Activated T-cell treated with anti-CD3 and anti-CD28 coated beads, Interleukin-2, amount 50 U/mL, for 72 hours (primary cell): Measurements from ENCODE around the gene RCSD1. TPM values are rescaled to one million over a fixed set of nuclear protein-coding genes. Genes with fewer than 3 reads are reported as not detected.

Source experiments
- ATAC-seq, 2 donors: fragments of 150-1000 bp; cut with Tn5 transposase; replicated peaks in 1 of 2; 2 replicates each; pipeline ENCODE4 v1.10.0; 2021; ENCODE audit warnings: moderate library complexity in 2 of 2, mild to moderate bottlenecking in 1 of 2
- DNase-seq, 2 donors: peaks; one replicate each; pipeline ENCODE4 v3.0.0; 2021 to 2022; ENCODE audit warnings: mixed read lengths in 1 of 2
- H3K27ac Mint-ChIP-seq: one replicate; pipeline ENCODE4 v1.8.0; 2022; ENCODE audit warnings: mild to moderate bottlenecking, moderate library complexity, mixed read lengths
- H3K27me3 Mint-ChIP-seq: one replicate; pipeline ENCODE4 v1.8.0; 2022; ENCODE audit warnings: low read depth, mixed read lengths
- H3K36me3 Mint-ChIP-seq, 2 donors: one replicate each; pipeline ENCODE4 v1.8.0; 2022; ENCODE audit warnings: mixed read lengths in 2 of 2, mild to moderate bottlenecking in 1 of 2; ENCODE audit not compliant: insufficient read depth in 2 of 2
- H3K4me1 Mint-ChIP-seq: one replicate; pipeline ENCODE4 v1.8.0; 2022; ENCODE audit warnings: low read depth, mixed read lengths
- H3K4me3 Mint-ChIP-seq, 2 donors: one replicate each; pipeline ENCODE4 v1.8.0; 2022; ENCODE audit warnings: mild to moderate bottlenecking in 2 of 2, mixed read lengths in 2 of 2, moderate library complexity in 2 of 2
- H3K9me3 Mint-ChIP-seq, 2 donors: one replicate each; pipeline ENCODE4 v1.8.0; 2022; ENCODE audit warnings: mixed read lengths in 2 of 2
- total RNA-seq, 2 donors: library from RNA; stranded (reverse); gene quantifications; one replicate each; pipeline ENCODE4 v1.2.3, GENCODE V29; 2022

The RCSD1 gene
- total RNA-seq, 2 donors from 2014 or later, result 62.0 to 69.5 TPM

DNA sequence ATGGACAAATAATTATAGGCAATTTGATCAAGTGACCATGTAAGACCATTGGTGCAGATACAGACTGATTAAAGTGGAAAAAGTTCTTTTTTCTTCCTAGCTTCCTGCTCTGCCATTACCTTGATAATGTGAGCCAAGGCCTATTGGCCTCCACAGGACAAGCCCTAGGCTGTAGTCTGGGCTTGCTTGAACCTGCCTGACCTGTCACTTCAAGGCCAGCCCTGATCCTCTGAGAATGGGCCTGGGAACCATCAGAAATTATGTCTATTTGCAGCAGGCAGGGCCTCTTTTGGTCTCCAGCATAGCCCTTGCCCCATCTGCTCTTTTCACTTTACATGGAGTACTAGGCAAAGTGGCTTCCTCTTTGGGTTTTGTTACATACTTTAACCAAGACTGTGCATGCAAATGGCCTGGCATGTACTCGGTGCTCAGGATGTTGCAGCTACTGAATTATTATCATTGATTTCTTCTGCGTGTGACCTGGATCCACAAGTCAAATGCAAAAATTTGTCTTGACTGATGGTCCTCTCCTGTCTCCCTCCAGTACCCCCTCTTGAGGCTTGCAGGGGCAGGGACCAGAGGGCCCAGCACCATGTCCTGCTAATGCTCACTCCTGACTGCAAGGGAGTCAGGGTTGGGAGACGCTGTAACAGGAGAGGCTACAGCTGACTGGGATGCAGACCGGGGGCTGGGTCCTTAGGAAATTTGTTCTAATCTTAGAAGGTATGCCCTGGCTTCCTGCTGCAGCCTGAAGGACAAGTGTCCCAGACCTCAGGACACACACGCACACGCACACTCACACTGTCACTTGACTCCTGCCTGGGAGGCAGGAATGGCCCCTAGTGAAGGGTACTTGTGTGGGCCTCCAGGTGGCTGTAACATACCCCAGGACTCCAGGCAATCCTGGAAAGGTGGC is 39.4 kb downstream of the RCSD1 start:
- DNase-seq (no peak), ATAC-seq (no peak)
- Mint-ChIP-seq H3K4me3 (no peak overlapping the region), H3K4me1 (peaks cover 75% of the 10 kb centered on the region), H3K27ac (no peak overlapping the region), H3K27me3 (no peaks in the 10 kb centered on the region), H3K36me3 (peaks cover 6 to 24% of the 10 kb centered on the region in 2 donors), H3K9me3 (no peaks in the 10 kb centered on the region)

DNA sequence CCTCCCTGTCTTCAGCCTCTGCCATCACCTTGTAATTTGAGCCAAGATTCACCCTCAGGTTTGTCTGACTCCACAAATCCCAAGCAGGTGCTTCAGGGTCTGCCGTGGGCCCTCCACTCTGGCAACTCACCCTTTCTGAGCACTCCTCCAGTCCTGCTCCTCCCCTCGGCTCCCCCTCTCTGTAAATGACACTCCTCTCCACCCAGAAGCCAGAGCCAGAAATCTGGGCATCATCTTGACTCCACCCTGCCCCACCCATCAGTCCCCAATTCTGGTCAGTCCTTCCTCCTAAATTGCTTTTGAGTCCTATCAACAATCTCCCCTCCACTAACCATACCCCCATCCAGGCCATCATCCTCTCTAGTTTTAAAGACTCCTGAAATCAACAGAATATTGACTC is 40.5 kb downstream of the RCSD1 start:
- no peak for DNase-seq
- peaks cover 7 to 20% of the 10 kb centered on the region in 2 donors for H3K36me3 Mint-ChIP-seq
- no peak for ATAC-seq
- no peak overlapping the region for H3K4me3 Mint-ChIP-seq
- no peaks in the 10 kb centered on the region for H3K27me3 Mint-ChIP-seq
- no peaks in the 10 kb centered on the region for H3K9me3 Mint-ChIP-seq
- H3K4me1 Mint-ChIP-seq, result peaks cover 72% of the 10 kb centered on the region
- peak overlapping the region; percentile 30 for H3K27ac Mint-ChIP-seq

DNA sequence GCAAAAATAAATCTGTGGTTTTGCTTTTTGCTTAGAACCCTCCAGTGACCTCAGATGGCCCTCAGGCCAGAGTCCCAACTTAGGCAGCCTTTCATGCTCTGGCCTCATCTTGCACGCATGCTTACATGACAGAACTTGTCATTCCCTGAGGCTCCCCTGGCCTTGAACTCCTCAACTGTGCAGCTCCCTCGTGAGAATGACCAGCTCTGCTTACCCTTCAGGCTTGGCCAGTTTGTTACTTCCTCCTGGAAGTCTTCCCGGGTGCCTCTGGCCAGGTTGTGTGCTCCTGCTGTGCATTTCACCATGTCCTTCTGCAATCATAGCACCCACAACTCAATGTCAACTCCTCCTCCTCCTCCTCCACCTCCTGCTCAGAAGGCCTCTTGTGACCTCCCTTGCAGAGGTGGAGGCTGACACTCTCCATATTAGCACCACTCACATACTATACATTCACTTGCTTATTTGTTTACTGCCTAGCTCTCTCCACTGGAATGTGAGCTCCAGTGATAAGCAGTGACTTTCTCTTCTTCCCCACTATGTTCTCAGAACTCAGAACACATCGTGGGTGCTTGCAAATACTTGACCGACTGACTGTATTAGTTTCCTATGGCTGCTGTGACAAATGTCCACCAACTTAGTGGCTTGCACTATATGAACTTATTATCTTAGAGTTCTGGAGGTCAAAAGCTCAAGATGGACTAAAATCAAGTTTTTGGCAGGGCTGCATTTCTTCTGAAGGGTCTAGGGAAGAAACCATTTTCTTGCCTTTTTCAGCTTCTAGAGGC is 41.9 kb downstream of the RCSD1 start:
- no peak for DNase-seq
- H3K9me3 Mint-ChIP-seq, result no peaks in the 10 kb centered on the region
- ATAC-seq, result no peak
- H3K36me3 Mint-ChIP-seq, result peaks cover 7 to 20% of the 10 kb centered on the region in 2 donors
- H3K27me3 Mint-ChIP-seq, result no peaks in the 10 kb centered on the region
- peak overlapping the region; percentile 30 for H3K27ac Mint-ChIP-seq
- H3K4me3 Mint-ChIP-seq, result no peak overlapping the region
- H3K4me1 Mint-ChIP-seq, result peaks cover 78% of the 10 kb centered on the region

DNA sequence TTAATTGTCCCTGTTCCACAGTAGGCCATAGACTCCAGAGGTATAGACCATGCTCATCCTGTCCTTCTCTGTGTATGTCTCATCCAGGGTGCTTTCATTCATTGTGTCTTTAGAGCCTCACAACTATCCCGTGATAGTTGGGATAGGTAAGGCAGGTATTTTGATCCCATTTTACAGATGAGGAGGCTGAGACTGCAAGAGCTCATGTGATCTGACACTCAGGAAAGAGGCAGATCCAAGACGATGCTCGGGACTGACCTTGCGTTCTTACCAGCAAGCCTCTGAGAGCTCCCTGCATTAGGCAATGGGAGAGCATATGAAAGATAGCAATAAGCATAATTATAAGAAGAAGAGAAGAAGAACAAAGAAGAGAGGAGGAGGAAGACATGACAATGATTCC is 42.8 kb downstream of the RCSD1 start:
- Mint-ChIP-seq H3K27me3 (no peaks in the 10 kb centered on the region), H3K4me3 (no peak overlapping the region), H3K36me3 (peaks cover 7 to 20% of the 10 kb centered on the region in 2 donors), H3K9me3 (no peaks in the 10 kb centered on the region), H3K27ac (peak overlapping the region; percentile 30), H3K4me1 (peaks cover 75% of the 10 kb centered on the region)
- no peak for DNase-seq
- no peak for ATAC-seq

DNA sequence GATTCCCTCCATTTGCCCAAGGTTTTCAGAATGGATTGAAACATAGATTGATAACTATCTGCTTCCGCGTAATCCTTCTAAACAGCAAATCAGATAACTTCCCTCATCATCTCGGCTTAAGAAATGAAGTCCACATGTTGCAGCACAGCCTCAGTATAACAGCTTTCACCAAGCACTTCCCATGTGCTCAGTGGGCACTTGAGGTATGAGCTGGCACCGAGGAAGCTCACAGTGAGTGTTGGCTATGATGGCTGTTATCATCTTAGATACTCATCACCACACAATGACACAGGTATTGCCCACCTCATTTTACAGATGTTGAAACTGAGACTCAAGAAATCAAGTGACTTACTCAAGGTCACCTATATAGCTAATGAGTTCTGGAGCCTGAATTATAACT is 43.2 kb downstream of the RCSD1 start:
- H3K9me3 Mint-ChIP-seq, result no peaks in the 10 kb centered on the region
- H3K27me3 Mint-ChIP-seq, result no peaks in the 10 kb centered on the region
- no peak for DNase-seq
- peak in 1 of 2 donors; percentile 79 for ATAC-seq
- peaks cover 7 to 20% of the 10 kb centered on the region in 2 donors for H3K36me3 Mint-ChIP-seq
- H3K27ac Mint-ChIP-seq, result no peak overlapping the region
- H3K4me3 Mint-ChIP-seq, result no peak overlapping the region
- H3K4me1 Mint-ChIP-seq, result peaks cover 71% of the 10 kb centered on the region

DNA sequence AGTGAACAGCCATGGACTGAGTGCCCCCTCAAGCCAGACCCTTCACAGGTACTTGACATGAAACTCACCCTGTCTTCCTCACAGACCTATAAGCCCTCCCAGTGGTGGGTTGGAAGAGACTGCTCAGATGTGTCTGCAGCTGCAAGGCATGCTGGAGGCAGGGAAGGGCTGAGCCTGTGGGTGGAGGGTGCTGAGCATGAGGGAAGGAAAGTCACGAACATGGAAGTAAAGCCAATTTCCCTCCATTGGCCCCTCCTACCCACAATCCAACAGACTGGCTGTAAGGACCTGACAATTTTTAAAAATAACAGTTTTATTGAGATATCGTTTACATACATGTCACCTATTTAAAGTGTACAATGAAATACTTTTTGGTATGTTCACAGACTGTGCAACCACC is 44.1 kb downstream of the RCSD1 start:
- ATAC-seq, result no peak
- H3K36me3 Mint-ChIP-seq, result peaks cover 7 to 20% of the 10 kb centered on the region in 2 donors
- DNase-seq, result no peak
- H3K27me3 Mint-ChIP-seq, result no peaks in the 10 kb centered on the region
- H3K4me1 Mint-ChIP-seq, result peaks cover 63% of the 10 kb centered on the region
- no peaks in the 10 kb centered on the region for H3K9me3 Mint-ChIP-seq
- H3K4me3 Mint-ChIP-seq, result no peak overlapping the region
- peak overlapping the region; percentile 29 for H3K27ac Mint-ChIP-seq

DNA sequence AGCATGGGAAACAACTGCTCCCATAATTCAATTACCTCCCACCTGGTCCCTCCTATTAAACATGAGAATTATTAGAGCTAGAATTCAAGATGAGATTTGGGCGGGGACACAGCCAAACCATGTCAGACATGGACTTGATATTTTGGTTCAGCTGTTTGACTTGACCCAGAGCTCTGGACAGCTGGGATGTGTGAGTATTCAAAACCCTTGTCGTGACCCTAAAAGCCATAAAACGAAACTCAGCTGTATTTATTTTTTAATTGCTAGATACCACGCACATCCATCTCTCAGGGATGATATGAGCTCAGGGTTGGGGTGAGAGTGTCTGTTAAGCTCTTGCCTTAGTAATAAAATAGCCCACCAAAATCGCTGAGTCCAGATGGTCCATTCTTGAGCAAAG is 45.4 kb downstream of the RCSD1 start:
- Mint-ChIP-seq H3K27me3 (no peaks in the 10 kb centered on the region), H3K27ac (peak overlapping the region; percentile 68), H3K4me1 (peaks cover 60% of the 10 kb centered on the region), H3K9me3 (no peaks in the 10 kb centered on the region), H3K4me3 (no peak overlapping the region), H3K36me3 (peaks cover 7 to 20% of the 10 kb centered on the region in 2 donors)
- DNase-seq (no peak), ATAC-seq (no peak)

DNA sequence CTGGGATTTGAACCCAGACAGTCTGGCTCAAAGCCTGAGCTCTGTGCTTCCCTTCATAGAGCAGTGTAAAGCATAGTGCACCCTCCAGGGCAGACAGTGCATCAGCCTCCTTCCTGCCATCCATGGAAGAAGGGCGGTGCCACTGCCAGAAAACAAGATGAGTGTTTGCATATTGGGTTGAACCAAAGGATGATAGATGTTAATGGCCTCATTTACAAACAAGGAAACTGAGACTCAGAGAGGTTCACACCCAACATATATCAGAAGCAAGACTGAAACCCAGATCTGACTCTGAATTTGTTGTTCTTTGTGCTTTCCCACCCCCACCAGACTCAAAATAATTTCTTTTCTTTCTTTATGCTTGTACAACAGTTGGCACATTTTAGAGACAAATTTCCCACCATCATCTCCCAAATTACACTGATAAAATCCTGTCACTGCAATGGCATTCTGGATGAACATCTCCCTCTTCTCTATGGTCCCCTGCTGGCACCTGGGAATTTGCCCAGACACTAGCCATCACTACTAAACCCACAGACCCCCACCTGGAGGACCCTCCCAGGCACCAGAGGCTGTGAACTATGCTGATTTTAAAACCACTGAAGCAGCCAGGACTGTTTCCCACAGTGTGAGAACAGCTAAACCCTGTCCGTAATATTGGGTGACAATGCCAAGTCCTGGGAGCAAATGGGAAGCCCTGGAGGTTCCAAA is 46.3 kb downstream of the RCSD1 start:
- H3K4me3 Mint-ChIP-seq, result no peak overlapping the region
- ATAC-seq (peak in 1 of 2 donors; percentile 58), DNase-seq (no peak)
- H3K4me1 Mint-ChIP-seq, result peaks cover 54% of the 10 kb centered on the region
- no peaks in the 10 kb centered on the region for H3K9me3 Mint-ChIP-seq
- peaks cover 5 to 17% of the 10 kb centered on the region in 2 donors for H3K36me3 Mint-ChIP-seq
- H3K27ac Mint-ChIP-seq, result peak overlapping the region; percentile 31
- no peaks in the 10 kb centered on the region for H3K27me3 Mint-ChIP-seq

DNA sequence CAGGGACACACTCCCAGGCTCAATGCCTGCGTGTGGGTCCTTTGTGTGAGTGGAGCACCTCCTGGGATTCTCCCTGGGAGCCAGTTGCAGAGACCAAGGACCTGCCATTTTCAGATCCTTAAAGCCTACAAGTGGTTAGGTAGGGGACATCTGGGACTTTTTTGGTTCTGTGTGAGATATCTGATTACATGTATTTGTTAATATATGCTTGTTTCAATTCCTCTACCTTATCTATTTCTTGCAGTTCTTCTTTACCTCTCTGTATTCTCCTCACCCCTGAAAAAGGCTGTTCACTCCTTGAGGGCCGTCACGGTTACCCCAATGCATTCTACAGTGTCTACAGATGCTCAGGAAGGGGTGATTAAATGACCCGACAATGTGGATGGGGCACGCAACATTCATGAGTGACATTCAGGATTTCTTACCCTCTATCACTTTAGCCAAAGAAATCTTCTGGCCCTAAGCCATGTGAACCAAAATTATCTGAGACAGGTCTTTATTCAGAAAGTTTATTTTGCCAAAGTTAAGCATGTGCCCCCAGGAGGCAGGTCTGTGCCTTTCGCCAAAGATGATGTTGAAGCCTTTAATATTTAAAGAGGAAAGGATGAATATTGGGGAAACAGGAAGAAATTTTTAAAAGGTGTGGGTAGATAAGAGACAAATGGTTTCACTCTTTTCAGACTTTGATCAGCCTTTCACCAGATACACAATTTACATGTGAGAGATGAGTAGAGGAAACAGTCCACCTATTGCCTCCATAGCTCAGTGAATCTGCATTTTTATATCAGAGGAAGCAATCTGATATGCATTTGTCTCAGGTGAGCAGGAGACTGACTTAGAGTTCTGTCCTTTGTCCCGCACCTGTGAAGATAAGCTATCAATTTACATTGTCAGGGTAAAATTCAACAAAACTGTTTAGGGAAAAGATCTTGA is 47.1 kb downstream of the RCSD1 start:
- no peaks in the 10 kb centered on the region for H3K27me3 Mint-ChIP-seq
- no peak overlapping the region for H3K4me3 Mint-ChIP-seq
- DNase-seq, result no peak
- no peaks in the 10 kb centered on the region for H3K9me3 Mint-ChIP-seq
- H3K27ac Mint-ChIP-seq, result peak overlapping the region; percentile 64
- peaks cover 4 to 15% of the 10 kb centered on the region in 2 donors for H3K36me3 Mint-ChIP-seq
- peaks cover 45% of the 10 kb centered on the region for H3K4me1 Mint-ChIP-seq
- ATAC-seq, result no peak

DNA sequence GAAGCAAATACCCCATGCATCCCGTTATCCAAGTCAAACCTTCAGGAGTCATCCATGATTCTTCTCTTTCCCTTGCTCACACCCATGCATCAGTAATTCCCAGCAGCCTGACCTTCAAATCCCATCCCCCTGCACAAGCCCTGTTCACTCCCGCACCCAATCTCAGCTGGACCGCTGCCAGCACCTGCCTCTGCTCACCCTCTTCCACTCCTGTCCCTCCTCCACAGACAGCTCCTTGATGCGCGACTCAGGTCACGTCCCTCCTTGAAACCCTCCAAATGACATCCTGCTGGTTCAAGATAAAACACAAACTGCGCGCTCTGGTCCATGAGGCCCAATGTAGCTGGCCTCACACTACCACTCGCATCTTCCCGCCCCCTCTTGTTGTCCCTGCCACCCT is 48.4 kb downstream of the RCSD1 start:
- peaks cover 33% of the 10 kb centered on the region for H3K4me1 Mint-ChIP-seq
- ATAC-seq (no peak), DNase-seq (no peak)
- H3K4me3 Mint-ChIP-seq, result no peak overlapping the region
- H3K27me3 Mint-ChIP-seq, result no peaks in the 10 kb centered on the region
- H3K9me3 Mint-ChIP-seq, result no peaks in the 10 kb centered on the region
- H3K36me3 Mint-ChIP-seq, result peaks cover 4 to 12% of the 10 kb centered on the region in 2 donors
- no peak overlapping the region for H3K27ac Mint-ChIP-seq

DNA sequence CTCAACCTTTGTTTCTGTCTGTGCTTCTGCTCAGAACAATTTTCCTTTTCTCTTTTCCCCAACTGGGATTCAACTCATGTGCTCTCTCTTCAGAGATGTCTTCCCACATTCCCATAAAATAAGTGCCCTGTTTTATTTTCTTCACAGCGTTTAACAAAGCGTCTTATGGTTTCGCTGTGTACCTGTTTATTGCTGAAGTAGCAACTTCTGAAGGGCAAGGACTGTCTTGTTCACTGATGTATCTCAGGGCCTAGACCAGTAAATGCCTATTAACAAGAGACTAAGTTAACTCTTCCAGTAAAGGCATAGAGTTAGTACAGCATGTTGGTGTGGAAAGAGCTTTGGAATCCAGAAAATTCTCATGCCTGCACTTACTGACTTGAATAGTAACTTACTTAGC is 48.8 kb downstream of the RCSD1 start:
- H3K9me3 Mint-ChIP-seq, result no peaks in the 10 kb centered on the region
- H3K27ac Mint-ChIP-seq, result no peak overlapping the region
- H3K4me3 Mint-ChIP-seq, result no peak overlapping the region
- DNase-seq (no peak), ATAC-seq (no peak)
- peaks cover 29% of the 10 kb centered on the region for H3K4me1 Mint-ChIP-seq
- peaks cover 2 to 8% of the 10 kb centered on the region in 2 donors for H3K36me3 Mint-ChIP-seq
- H3K27me3 Mint-ChIP-seq, result no peaks in the 10 kb centered on the region

DNA sequence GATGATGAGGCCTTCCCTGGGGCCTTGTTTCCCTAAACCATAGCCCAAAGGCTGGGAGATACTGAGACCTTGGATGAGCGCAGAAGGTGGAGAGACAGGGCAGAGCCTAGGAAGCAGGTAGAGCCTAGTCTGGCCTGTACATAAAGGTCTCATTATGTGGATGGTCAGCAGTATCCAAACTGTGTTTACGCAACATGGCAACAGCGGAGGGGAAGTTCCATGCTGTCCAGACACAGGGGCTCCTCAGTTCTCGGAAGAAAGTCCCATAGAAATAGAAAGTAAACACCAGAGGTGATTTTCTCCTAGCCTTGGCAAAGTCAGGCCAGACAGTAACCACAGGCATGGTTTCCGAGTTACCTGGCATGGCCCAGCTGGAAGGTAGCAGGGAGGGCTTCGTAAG is 49.7 kb downstream of the RCSD1 start:
- H3K36me3 Mint-ChIP-seq, result peaks cover 0 to 7% of the 10 kb centered on the region in 2 donors
- ATAC-seq, result no peak
- no peak for DNase-seq
- no peaks in the 10 kb centered on the region for H3K27me3 Mint-ChIP-seq
- no peak overlapping the region for H3K4me3 Mint-ChIP-seq
- peaks cover 24% of the 10 kb centered on the region for H3K4me1 Mint-ChIP-seq
- H3K9me3 Mint-ChIP-seq, result no peaks in the 10 kb centered on the region
- no peak overlapping the region for H3K27ac Mint-ChIP-seq
